Measurements from ENCODE around the gene HMGN5. TPM values are rescaled to one million over a fixed set of nuclear protein-coding genes. Genes with fewer than 3 reads are reported as not detected.

Gene HMGN5
- total and polyA plus RNA-seq, 2 of the 8 experiments (the other 6 are each of a cell fraction or from before 2014, with no cell fraction given): 6.0 to 20.4 TPM

GRCh38 chrX:81237516-81237915 is 35.8 kb upstream of the HMGN5 start:
- no peak overlapping the region for H3K14ac ChIP-seq (ENCODE audit: insufficient read length)
- no peak overlapping the region for H3K4me2 ChIP-seq (ENCODE audit: insufficient read depth in 1 of 2, low read depth in 2 of 2, low read length in 2 of 2)
- no peak for TF ChIP-seq POU5F1 (IDR thresholded peaks at IDR 0.05; ENCODE audit: low read depth, low read length)
- no peak for TF ChIP-seq RBBP5 (IDR thresholded peaks at IDR 0.05; ENCODE audit: borderline replicate concordance, low read depth, low read length)
- TF ChIP-seq JUND (IDR thresholded peaks at IDR 0.05; ENCODE audit: low read length): no peak
- TF ChIP-seq CHD2 (IDR thresholded peaks at IDR 0.05; ENCODE audit: low read length): no peak
- no peak for TF ChIP-seq CHD1 (IDR thresholded peaks at IDR 0.05; ENCODE audit: low read depth, low read length)
- TF ChIP-seq JUN (IDR thresholded peaks at IDR 0.05; ENCODE audit: low read depth, low read length): no peak
- TF ChIP-seq RFX5 (IDR thresholded peaks at IDR 0.05; ENCODE audit: borderline replicate concordance, low read depth, low read length): no peak
- TF ChIP-seq POLR2A (IDR thresholded peaks at IDR 0.05; ENCODE audit: control extremely low read depth in 1 of 2, low read depth in 2 of 2, low read length in 2 of 2): no peak
- H3K18ac ChIP-seq (ENCODE audit: extremely low read depth, low read length): no peak overlapping the region
- no peak for DNase-seq (ENCODE audit: low read depth in 1 of 2, low spot score in 2 of 2)
- H4K20me1 ChIP-seq (replicated peaks in 1 of 2; ENCODE audit: control insufficient read depth in 1 of 2, insufficient read depth in 2 of 2, low read length in 2 of 2): no peaks in the 10 kb centered on the region
- WGBS, 2 experiments (ENCODE audit: extremely low coverage in 1 of 2, insufficient coverage in 1 of 2, insufficient read length in 1 of 2, insufficient replicate concordance in 2 of 2, low coverage in 1 of 2, low lambda C conversion rate in 2 of 2, missing lambda C conversion rate in 1 of 2): 100% methylated on average over 1 of the region's 1 CpG; no CpG with 5 or more reads in 1 of the 2 experiments
- no peaks in the 10 kb centered on the region for H3K36me3 ChIP-seq (ENCODE audit: control insufficient read depth in 2 of 4, insufficient read depth in 4 of 4, low read length in 3 of 4)
- no peak overlapping the region for H3K56ac ChIP-seq (replicated peaks; ENCODE audit: insufficient read length, low read depth, low read length)
- H4K91ac ChIP-seq (replicated peaks; ENCODE audit: insufficient read length, low read length): no peak overlapping the region
- H3K4ac ChIP-seq (replicated peaks; ENCODE audit: insufficient read length, low read depth, low read length): no peak overlapping the region
- H2BK15ac ChIP-seq (ENCODE audit: low read length): no peak overlapping the region
- H3K79me1 ChIP-seq (ENCODE audit: low read depth, low read length): no peaks in the 10 kb centered on the region
- CTCF ChIA-PET (ENCODE audit: partially characterized antibody): no interaction called here
- no peak overlapping the region for H2AFZ ChIP-seq (ENCODE audit: low read length)
- no peak overlapping the region for H2BK120ac ChIP-seq (replicated peaks; ENCODE audit: low read depth, low read length)
- no peak overlapping the region for H4K8ac ChIP-seq (ENCODE audit: extremely low read depth, insufficient read depth, low read length)
- no peaks in the 10 kb centered on the region for H3K23me2 ChIP-seq (ENCODE audit: low read depth, low read length)
- H3K23ac ChIP-seq (ENCODE audit: insufficient read length): no peak overlapping the region
- H2AK5ac ChIP-seq (ENCODE audit: low read depth, low read length): no peak overlapping the region
- no peak overlapping the region for H3K9ac ChIP-seq (replicated peaks in 1 of 4; ENCODE audit: extremely low read depth in 1 of 4, low read depth in 3 of 4, low read length in 3 of 4)
- no peak overlapping the region for H4K5ac ChIP-seq (ENCODE audit: insufficient read length, low read depth, low read length)
- POLR2A ChIA-PET (ENCODE audit: partially characterized antibody): interaction anchor here (1.0 kb wide), 1 partner anchor 23 kb away, joined by 3 read pairs; no protein-coding TSS in a partner anchor
- H3K4me1 ChIP-seq (replicated peaks in 1 of 4; ENCODE audit: control insufficient read depth in 3 of 4, insufficient read depth in 4 of 4, low read length in 3 of 4): no peaks in the 10 kb centered on the region
- no peaks in the 10 kb centered on the region for H3K27me3 ChIP-seq (replicated peaks in 1 of 4; ENCODE audit: control insufficient read depth in 3 of 4, extremely low read depth in 1 of 4, insufficient read depth in 3 of 4, low read length in 3 of 4)
- H3K9me3 ChIP-seq (ENCODE audit: insufficient read depth in 2 of 2, low read depth in 1 of 2, low read length in 1 of 2): no peaks in the 10 kb centered on the region
- no peak overlapping the region for H3K4me3 ChIP-seq (ENCODE audit: extremely low read depth in 1 of 4, insufficient read depth in 2 of 4, low read depth in 3 of 4, low read length in 4 of 4)
- H3K79me2 ChIP-seq (ENCODE audit: control insufficient read depth in 1 of 2, insufficient read depth in 2 of 2, low read length in 2 of 2): no peaks in the 10 kb centered on the region; a peak in 2 of 4 replicates
- H3K27ac ChIP-seq (ENCODE audit: low read depth, low read length): no peak overlapping the region
- H2BK5ac ChIP-seq (ENCODE audit: low read depth, low read length): no peak overlapping the region
- FAIRE-seq: no peak
- H2BK12ac ChIP-seq (ENCODE audit: low read depth, low read length): no peak overlapping the region
- no peak overlapping the region for H2BK20ac ChIP-seq (ENCODE audit: low read length)

Data from H1 (cell line).